Nephron progenitor cell (in vitro differentiated cells): Measurements from ENCODE around the gene KAT2A.

Source experiments
- DNase-seq: peaks from one replicate; pipeline ENCODE4 v3.0.0; 2021
- H3K27ac Mint-ChIP-seq: 2 replicates; pipeline ENCODE4 v1.8.0; 2021; ENCODE audit warnings: mild to moderate bottlenecking, moderate library complexity, mixed read lengths
- H3K27me3 Mint-ChIP-seq: 2 replicates; pipeline ENCODE4 v1.8.0; 2021; ENCODE audit warnings: mild to moderate bottlenecking, low read depth, mixed read lengths; ENCODE audit not compliant: poor library complexity
- H3K36me3 Mint-ChIP-seq: 2 replicates; pipeline ENCODE4 v1.8.0; 2021; ENCODE audit warnings: low read depth, mixed read lengths
- H3K4me1 Mint-ChIP-seq: 2 replicates; pipeline ENCODE4 v1.8.0; 2021; ENCODE audit warnings: mixed read lengths
- H3K4me3 Mint-ChIP-seq: 2 replicates; pipeline ENCODE4 v1.8.0; 2021; ENCODE audit warnings: mild to moderate bottlenecking, moderate library complexity, mixed read lengths
- H3K9me3 Mint-ChIP-seq: 2 replicates; pipeline ENCODE4 v1.8.0; 2021; ENCODE audit warnings: mild to moderate bottlenecking, moderate library complexity, mixed read lengths
- TF ChIP-seq, protein P1 (sequence below): fragments of 200-600 bp; sonication (generic); IDR thresholded peaks from 2 replicates; pipeline ENCODE4 v1.5.0; 2021; ENCODE audit warnings: antibody characterized with exemption

KAT2A gene

DNA sequence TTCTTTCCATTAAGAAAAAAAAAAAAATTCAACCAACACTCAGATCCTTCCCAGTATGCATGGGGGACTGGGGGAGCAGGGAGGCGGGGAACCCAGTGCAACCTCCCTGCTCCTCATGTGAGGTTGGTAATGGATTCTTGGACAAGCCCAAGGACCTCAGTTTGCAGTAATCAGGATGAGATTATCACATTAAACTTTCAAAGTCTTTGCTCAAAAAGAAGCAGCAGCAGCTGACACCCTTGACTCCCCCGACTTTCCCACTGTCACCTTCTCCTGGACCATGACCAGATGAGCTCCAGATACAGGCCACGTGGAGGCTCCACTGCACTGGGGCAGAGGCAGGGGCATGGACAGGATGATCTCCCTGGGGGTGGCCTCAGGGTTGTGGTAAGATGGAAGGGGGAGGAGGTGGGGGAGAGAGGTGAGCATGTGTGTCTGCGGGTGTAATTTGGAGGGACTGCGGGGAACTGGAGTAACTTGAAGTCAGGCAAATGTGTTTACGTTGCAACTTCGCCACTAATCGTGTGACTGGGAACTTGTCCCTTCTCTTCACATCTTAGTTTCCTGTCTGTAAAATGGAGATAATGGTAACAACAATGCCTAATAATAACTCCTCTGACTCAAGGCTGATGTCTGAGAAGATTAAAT, 42.6 kb downstream of the KAT2A start:
- Mint-ChIP-seq H3K4me3 (no peak overlapping the region), H3K27ac (peak overlapping the region; percentile 82), H3K4me1 (peaks cover 21% of the 10 kb centered on the region), H3K36me3 (no peaks in the 10 kb centered on the region), H3K27me3 (peaks cover 21% of the 10 kb centered on the region), H3K9me3 (no peaks in the 10 kb centered on the region)
- TF ChIP-seq, protein P1, sequence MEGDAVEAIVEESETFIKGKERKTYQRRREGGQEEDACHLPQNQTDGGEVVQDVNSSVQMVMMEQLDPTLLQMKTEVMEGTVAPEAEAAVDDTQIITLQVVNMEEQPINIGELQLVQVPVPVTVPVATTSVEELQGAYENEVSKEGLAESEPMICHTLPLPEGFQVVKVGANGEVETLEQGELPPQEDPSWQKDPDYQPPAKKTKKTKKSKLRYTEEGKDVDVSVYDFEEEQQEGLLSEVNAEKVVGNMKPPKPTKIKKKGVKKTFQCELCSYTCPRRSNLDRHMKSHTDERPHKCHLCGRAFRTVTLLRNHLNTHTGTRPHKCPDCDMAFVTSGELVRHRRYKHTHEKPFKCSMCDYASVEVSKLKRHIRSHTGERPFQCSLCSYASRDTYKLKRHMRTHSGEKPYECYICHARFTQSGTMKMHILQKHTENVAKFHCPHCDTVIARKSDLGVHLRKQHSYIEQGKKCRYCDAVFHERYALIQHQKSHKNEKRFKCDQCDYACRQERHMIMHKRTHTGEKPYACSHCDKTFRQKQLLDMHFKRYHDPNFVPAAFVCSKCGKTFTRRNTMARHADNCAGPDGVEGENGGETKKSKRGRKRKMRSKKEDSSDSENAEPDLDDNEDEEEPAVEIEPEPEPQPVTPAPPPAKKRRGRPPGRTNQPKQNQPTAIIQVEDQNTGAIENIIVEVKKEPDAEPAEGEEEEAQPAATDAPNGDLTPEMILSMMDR: no peak
- DNase-seq: no peak

GRCh38 chr17:42077755-42078154, 43.4 kb downstream of the KAT2A start:
- Mint-ChIP-seq H3K36me3 (no peaks in the 10 kb centered on the region), H3K4me1 (peaks cover 21% of the 10 kb centered on the region), H3K4me3 (no peak overlapping the region), H3K27me3 (peaks cover 28% of the 10 kb centered on the region), H3K9me3 (no peaks in the 10 kb centered on the region), H3K27ac (peak overlapping the region; percentile 82)
- TF ChIP-seq, protein P1: no peak
- DNase-seq: no peak

- TF ChIP-seq, protein P1: no peak
- Mint-ChIP-seq H3K4me3 (no peak overlapping the region), H3K9me3 (no peaks in the 10 kb centered on the region), H3K36me3 (no peaks in the 10 kb centered on the region), H3K27me3 (peaks cover 32% of the 10 kb centered on the region), H3K27ac (no peak overlapping the region), H3K4me1 (peaks cover 21% of the 10 kb centered on the region)
- no peak for DNase-seq
These were observed 44.2 kb downstream of the KAT2A start for GRCh38 chr17:42076797-42077559.

- no peaks in the 10 kb centered on the region for H3K9me3 Mint-ChIP-seq
- H3K4me3 Mint-ChIP-seq: no peak overlapping the region
- H3K36me3 Mint-ChIP-seq: no peaks in the 10 kb centered on the region
- no peak overlapping the region for H3K27ac Mint-ChIP-seq
- TF ChIP-seq, protein P1: no peak
- peaks cover 21% of the 10 kb centered on the region for H3K4me1 Mint-ChIP-seq
- peaks cover 44% of the 10 kb centered on the region for H3K27me3 Mint-ChIP-seq
- DNase-seq: no peak
These were observed 45.4 kb downstream of the KAT2A start for GRCh38 chr17:42075789-42076188.

GRCh38 chr17:42072323-42073187, 48.6 kb downstream of the KAT2A start:
- Mint-ChIP-seq H3K27me3 (peaks cover 53% of the 10 kb centered on the region), H3K36me3 (no peaks in the 10 kb centered on the region), H3K4me1 (peaks cover 18% of the 10 kb centered on the region), H3K4me3 (peak overlapping the region; percentile 68), H3K27ac (no peak overlapping the region), H3K9me3 (no peaks in the 10 kb centered on the region)
- TF ChIP-seq, protein P1: no peak
- peak; percentile 72 for DNase-seq
